Stimulated activated CD4-positive, alpha-beta T cell treated with anti-CD3 and anti-CD28 coated beads, Interleukin-1b, Interleukin-23, amount 100 ng/mL, for 4 hours (primary cell): ENCODE data around the gene STRIP1.

Experiments
- DNase-seq, 2 donors: peaks; one replicate each; pipeline ENCODE4 v3.0.0-alpha.2; 2020; ENCODE audit warnings: low read depth in 2 of 2

STRIP1 gene, protein sequence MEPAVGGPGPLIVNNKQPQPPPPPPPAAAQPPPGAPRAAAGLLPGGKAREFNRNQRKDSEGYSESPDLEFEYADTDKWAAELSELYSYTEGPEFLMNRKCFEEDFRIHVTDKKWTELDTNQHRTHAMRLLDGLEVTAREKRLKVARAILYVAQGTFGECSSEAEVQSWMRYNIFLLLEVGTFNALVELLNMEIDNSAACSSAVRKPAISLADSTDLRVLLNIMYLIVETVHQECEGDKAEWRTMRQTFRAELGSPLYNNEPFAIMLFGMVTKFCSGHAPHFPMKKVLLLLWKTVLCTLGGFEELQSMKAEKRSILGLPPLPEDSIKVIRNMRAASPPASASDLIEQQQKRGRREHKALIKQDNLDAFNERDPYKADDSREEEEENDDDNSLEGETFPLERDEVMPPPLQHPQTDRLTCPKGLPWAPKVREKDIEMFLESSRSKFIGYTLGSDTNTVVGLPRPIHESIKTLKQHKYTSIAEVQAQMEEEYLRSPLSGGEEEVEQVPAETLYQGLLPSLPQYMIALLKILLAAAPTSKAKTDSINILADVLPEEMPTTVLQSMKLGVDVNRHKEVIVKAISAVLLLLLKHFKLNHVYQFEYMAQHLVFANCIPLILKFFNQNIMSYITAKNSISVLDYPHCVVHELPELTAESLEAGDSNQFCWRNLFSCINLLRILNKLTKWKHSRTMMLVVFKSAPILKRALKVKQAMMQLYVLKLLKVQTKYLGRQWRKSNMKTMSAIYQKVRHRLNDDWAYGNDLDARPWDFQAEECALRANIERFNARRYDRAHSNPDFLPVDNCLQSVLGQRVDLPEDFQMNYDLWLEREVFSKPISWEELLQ

DNA sequence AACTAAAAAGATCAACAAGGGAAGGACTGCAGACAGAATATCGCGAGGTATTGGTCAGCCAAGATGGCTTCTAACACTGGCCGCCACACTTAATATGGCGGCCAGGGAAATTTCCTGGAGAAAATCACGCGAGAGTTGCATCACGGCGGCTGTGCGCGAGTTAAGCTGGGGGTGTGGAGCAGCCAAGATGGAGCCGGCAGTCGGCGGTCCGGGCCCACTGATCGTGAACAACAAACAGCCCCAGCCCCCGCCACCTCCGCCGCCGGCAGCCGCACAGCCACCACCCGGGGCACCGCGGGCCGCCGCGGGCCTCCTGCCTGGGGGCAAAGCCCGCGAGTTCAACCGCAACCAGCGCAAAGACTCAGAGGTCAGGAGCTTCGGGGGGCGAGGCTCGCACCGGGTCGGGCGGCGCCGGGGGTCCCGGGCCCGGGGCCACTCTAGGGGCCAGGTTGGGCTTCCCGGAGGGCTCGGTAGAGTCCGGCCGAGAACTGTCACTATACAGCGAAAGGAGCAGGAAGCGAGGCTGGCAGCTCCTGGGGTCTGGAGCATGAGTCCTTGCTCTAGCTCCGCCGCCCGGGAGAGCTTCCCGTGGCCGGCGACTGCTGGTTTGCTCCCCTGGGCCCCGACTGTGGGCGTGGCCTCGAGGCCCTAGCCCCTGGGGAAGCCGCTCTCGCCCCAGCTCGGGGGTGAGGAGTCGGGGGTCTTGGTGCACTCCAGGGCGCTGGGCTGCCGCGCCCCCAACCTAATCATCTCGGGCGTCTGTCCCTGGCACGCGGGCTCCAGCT, at the start of gene STRIP1:
STRIP1 (plus strand) TSS at position 174 of the 785 bp plus-strand sequence; CDS start at position 188, 14 bp downstream.
- DNase-seq = peak; percentile 77 to 87

DNA sequence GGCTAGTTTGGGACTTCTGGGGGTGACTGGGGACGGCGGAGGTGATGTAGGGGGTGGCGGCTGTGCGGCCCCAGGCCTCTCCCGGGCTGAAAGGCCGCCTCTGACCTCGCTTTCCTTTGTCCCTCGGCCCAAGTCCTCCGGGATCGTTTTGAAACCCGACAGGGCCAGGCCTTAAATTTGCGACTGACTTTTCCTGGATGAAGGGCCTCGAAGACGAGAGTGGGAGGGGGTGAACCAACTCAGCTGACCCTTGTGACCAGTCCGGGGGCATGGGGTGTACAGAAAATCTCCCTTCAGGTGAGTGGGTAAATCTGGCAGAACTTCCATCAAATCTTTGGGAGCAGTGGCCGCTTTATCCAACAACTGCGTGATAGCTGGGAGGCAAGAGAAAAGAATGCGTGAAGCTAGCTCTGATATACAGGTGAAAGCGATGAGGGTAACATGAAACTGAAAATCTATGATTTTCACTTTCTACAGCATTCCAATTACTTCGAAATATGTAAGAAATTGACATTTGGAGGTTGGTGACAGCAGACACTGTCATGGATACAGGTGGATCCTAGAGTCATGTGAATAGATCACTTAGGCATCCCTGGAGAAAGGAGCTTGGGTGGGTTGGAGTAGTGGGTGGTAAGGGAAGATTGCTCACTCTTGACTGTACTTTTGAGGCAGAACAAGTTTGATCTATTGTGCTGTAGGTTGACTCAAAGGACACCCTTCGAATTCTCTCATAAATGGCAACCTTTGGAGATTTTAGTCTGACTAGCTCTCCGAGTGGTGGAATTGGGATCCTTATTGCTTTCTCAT, 49.0 kb upstream of the STRIP1 start:
- no peak for DNase-seq

DNA sequence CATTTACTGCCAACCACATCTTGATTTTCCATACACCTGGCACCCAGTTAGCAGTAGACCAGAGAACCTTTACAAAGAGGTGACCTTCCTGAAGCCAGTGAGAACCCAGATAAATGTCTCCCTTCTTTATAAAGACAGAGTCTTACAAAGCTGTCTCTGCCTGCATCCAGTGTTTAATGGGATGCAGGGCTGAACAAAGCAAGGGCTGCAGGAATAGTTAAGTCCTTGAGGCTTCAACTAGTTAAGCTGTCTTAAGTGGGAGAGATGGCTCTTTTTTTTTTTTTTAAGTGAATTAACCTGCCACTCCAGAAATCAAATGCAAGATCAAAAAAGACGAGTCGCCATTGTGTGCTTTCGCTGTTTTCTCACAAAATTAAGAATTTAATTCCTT, 48.4 kb upstream of the STRIP1 start:
- DNase-seq = no peak

DNA sequence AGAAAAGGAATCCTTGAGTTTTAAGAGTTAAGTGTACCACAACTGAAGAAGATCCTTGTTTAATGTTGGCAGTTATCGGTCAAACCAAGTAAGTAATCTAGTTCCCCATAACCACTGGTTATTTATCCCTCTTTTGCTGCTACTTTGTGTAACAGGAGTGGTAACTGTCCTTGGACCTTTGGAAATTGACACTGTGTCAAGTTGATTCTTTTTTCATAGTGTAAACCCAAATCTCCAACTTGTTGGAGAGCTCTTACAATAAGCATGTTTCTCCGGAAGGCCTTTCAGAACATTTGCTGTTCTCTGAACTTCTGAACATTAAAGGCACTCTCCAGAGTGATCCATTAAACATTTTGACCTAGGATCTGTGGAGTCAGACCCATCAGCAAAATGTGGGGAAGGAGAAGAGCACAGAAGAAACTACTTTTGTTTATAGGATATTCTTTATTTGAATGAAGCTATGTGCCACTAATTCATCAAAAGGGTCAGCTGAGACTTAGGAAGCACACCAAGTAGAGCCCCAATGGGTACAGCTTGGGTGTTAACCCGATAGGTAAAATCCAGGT, 46.0 kb upstream of the STRIP1 start:
- DNase-seq = no peak

DNA sequence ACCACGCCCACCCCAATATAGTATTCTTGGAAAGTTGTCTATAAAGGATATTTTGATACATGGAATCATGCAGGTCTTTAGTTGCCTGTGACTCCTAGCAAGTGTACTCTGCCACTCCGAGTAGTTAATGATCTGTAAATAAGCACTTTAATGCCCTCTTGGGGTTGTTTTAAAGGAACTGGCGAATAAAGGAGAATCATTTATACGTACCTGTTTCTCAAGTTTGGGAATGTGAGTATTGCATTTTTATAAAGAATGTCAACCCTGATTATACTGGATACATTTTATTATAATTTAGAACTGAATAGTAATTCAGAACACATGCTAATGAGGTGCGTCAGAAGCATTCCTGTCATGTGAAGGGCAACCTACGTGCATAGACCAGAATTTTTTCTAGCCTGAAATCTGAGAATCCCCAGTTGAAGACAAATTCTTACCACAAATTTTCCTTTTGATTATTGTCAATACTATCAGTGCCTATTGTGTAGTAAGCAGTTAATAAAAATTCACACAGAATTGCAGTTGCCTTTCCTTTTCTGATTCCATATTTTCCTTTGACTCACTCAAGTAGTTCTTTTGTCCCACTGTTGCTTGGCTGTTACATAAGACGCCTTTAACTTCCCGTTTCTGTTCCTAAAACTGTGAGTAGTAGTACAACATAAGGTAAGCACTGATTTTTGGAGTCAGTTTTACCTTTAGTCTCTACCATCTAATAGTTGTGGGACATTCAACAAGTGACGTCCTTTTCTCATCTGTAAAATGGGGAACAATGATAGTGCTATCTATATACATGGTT, 44.7 kb upstream of the STRIP1 start:
- DNase-seq = no peak

DNA sequence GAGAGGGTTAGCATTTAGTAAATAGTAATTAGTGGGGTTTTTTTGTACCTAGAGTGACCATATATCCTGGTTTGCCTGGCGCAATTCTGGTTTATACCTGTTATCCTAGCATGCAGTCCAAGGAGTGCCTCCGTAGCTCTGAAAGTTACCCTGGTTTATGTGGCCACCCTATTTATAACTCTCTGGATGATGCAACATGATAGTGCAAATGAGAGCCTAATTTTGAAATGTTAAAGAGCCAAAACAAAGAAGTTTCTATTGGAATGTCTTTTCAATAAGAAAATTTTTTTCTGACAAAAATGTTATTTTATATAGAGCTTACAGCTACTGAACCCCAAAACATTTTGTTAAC, 44.1 kb upstream of the STRIP1 start:
- DNase-seq = no peak

DNA sequence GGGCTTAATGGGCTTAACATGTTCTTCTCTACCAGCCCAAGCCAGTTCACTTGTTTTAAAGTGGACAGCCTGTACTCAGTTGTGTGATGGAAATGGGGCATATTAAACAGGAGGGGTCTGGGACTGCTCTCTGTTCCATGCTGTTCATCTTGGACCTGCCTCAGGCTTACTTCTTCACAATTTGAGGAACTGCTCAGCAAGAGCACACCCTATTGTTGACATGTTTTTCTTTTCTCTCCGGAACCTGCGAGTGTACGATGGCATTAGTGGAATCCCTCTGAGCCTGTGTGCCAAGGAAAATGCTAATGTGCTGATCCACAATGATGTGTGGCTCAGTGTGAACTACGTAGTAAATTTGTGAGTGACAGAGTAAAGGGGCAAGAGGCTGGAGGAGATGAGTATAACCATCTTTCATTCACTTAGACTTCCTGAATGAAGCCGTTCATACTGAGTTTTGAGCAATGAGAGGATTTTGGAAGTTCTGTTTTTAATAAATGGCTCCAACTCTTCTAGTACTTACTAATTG, 43.0 kb upstream of the STRIP1 start:
- DNase-seq = no peak

DNA sequence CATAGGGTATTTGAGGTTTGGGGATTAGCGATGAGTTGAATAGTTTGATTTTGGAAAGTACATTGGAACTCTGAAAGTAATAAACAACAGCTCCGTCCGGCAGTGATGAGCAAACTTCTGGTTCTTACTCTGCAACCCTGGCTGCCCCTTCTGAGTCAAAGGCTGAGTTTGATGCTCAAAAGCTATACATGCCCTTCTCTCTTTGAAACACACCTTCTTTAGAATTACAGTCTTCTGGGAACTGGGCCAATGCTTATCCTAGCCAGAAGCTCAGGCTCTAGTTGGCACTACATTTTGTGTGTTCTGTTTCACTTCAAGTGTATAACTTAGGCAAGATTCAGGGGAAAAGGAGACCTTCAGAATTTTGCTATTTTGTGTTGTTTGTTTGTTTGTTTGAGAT, 40.5 kb upstream of the STRIP1 start:
- DNase-seq = no peak

DNA sequence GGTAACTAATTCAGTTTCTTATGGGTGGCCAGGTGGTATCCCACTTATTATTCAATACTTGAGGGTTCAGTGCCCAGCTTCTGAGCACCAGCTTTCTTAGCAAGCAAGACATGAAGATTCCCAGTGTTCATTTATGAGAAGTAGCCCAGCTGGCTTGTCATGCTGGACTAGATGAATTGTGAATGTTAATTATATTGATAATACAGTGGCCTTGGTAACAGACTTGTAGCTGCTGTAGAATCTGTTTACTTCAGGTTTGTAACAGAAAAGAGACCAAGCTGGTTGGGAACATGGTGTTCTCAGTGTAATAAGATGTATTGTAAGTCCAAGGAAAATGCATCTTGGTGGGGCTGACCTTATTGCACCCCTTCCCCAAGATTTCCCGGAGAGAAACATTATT, 39.8 kb upstream of the STRIP1 start:
- DNase-seq = no peak

DNA sequence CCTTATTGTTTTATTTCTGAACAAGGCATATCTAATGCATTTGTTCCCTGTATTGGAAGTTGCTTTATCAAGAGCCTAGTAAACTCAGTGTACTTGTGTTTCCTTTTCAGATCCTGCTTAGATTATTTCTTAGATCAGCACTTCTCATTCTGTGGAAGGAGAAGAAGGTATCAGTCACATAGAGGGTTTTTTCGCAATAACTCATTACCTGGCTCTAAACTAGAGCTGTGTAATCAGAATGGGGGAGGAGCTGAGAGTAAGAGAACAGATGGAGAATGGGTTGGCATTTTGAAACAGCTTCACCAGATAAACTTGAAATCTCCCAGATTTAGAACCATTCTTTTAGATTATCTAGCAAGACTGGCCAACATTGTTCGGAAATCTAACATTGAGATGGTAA, 38.9 kb upstream of the STRIP1 start:
- no peak for DNase-seq

DNA sequence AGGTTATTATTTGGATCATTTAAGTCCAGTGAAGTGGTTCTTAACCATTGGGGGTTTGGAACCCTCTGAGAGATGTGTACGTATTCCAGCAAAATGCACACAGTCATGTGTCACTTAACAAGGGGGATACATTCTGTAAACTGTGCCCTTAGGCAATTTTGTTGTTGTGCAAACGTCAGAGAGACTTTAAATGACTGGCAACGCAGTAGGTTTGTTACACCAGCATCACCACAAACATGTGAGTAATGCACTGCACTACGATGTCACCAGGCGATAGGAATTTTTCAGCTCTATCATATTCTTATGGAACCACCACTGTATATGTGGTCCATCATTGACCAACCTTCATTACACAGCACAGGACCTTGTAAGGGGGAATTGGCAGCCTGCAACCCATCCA, 37.9 kb upstream of the STRIP1 start:
- DNase-seq = no peak

DNA sequence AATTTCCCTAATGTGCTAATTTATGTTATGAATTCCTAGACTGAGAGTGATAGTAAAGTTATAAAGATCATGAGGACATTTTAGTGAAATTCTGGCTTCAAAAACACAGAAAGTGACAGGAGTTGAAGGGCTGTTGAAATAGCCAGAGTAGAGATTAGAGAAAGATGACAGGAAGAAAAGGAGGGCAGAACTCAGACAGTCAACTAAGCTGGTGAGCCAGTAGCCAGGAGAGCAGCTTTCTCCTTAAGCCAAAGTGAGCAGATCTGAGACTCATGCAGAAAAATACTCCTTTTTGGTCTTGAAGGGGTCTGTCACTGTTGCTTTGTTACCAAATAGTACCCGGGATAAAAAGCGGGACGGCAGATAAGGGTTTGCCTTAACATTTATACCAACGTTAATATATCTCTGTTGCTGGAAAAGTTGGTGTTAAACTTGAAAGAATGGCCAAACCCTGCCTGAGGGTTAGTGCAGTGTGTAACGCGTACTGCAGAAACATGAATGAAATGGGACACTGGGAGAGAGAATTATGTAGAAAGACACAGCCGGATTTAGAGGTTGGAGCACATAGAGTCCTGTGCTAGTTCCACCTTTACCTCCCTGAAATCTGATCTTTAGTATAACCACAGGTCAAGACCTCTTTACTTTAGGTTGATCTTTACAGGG, 37.1 kb upstream of the STRIP1 start:
- no peak for DNase-seq

DNA sequence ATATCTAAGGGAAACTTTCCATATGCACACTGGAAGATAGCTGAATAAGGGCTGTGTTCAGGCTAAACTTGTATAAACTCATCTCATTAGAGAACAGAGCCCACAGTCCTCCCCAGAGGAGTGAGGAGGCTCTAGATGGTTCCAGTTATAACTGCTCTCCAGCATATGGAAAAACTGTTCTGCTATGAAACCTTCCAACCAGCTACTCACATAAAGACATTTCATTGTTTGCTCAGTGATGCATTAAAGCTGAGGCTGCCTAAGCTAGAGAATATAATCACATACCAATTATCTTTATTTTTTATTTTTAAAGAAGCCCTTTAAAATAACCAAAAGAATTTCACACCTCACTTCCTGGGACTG, 36.6 kb upstream of the STRIP1 start:
- DNase-seq = no peak

DNA sequence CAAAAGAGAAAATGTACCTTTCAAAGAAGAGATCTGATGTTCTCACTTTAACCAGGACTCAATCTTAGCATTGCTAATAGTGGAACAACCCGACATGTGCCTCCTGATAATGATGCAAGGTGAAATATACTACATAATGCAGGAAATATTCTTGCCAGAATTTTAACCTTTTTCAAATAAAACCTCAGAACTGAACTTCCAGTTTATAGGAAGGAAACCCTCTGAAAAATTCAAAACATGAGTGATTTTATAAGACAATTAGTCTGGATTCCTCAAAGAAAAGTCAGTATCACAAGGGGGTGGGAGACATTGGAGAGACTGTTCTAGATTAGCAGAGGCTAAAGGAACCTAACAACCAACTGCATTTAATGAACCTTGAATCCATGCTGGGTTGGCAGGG, 31.7 kb upstream of the STRIP1 start:
- DNase-seq = no peak

DNA sequence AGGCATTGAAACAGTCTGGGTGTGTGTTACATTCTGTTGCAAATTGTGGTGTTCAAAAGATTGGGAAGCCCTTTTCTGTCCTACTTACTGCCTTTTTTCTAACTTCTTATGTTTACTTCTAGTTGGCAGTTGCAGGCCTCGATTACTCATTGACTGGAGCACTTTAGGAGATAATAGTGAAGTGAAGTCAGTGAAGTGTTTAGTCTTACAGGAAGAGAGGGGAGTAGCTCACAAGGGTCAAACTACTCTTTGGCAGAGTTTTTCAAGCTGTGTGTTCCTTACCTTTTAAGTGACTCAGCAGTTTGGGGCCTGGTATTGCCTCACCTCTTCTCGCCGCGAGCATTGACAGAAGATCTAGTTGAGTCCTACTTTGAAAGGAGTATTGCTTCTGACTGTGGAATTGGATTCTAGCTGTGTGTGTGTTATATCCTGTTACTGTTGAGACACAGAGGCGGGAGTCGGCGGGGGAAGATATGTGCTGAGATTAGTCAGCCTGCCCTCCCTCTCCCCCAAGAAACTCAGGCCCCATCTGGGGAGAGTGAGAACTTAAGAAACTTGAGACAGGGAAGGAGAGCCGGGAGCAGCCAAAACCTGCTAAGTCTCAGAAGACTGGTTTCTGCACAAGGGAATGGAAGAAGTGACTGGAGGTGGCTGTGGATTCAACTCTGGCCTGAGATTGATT, 30.5 kb upstream of the STRIP1 start:
- peak in 1 of 2 donors; percentile 14 for DNase-seq

DNA sequence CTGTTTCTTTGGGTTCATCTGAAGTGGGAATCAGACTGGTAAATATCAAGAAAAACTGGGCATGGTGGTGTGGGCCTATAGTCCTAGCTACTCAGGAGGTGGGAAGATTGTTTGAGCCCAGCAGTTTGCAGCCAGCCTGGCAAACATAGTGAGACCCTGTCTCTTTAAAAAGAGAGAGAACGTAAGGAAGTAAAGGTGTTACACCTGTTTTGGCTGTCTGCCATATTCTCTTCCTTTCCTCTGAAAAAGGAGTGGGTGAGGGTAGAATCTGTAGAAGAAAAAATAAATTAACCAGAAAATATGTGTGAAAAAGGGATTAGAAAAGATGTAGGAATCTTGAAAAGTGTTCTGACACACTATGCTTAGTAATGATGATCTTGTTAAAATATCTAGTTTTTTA, 29.8 kb upstream of the STRIP1 start:
- DNase-seq = no peak

DNA sequence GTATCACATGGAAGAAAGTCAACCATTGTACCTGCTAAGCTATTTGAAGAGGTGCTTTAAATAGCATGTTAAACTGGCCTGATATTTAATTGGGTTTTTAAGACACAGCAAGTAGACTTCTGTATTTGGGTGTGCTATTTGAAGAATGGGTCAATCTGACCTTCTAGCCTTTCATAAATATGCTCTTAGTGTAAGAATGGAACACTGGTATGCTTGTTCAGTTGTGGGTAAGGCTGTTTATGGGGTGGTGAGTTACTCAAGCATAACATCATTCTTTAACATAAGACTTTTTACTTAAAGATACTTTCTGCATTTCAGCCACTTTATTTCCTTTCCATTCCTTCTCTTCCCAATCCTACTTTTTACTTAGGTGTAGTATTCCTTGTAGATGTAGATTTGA, 28.5 kb upstream of the STRIP1 start:
- no peak for DNase-seq

DNA sequence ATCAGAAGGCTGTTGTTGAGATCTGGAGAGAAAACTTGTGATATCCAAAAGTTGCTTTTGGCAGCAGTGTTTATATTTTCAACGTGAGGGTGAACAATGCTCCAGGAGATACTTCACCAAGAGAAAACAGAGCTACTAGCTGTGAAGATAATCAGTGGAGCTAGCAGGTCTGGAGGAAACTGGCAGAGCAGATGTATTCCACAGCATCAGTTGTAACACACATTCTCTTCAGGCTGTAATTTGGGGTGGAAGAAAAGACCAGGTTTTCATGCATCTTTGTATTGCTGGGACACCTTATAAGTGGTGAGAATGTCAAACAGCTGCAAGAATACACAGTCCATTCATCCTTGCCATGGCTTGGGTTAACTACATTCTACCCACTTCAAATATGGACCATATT, 27.9 kb upstream of the STRIP1 start:
- DNase-seq = no peak
